MM.1S (cell line): ENCODE data around the gene ZNF525.
"Not testable (repeated sequence)": the region's sequence is repeated elsewhere in the genome, so short reads cannot be mapped to it uniquely, and the experiment has no call there.

Source experiments
- DNase-seq: peaks from one replicate; pipeline ENCODE4 v3.0.0-alpha.2; 2015
- H2AFZ ChIP-seq: fragments of 300-600 bp; sonication (generic); 2 replicates; pipeline ENCODE4 v1.6.0; 2016; ENCODE audit warnings: antibody characterized with exemption, low read length
- H3F3A ChIP-seq: fragments of 300-600 bp; sonication (generic); 2 replicates; pipeline ENCODE4 v1.6.1; 2016; ENCODE audit warnings: mild to moderate bottlenecking, antibody characterized with exemption, low read length, moderate library complexity, mixed read lengths; ENCODE audit not compliant: insufficient read depth
- H3K27ac ChIP-seq: fragments of 300-600 bp; sonication (generic); 2 replicates; pipeline ENCODE4 v1.5.1; 2016; ENCODE audit warnings: mild to moderate bottlenecking, low read length
- H3K27me3 ChIP-seq: fragments of 300-600 bp; sonication (generic); replicated peaks from 2 replicates; pipeline ENCODE4 v1.6.0; 2016; ENCODE audit warnings: low read length; ENCODE audit not compliant: insufficient read depth
- H3K36me3 ChIP-seq: fragments of 300-600 bp; sonication (generic); replicated peaks from 2 replicates; pipeline ENCODE4 v1.6.1; 2016; ENCODE audit warnings: mild to moderate bottlenecking, low read length, mixed read lengths; ENCODE audit not compliant: insufficient read depth
- H3K4me1 ChIP-seq: fragments of 300-600 bp; sonication (generic); 2 replicates; pipeline ENCODE4 v1.6.1; 2016; ENCODE audit warnings: low read length, mixed read lengths
- H3K4me2 ChIP-seq: fragments of 300-600 bp; sonication (generic); 2 replicates; pipeline ENCODE4 v1.6.0; 2016; ENCODE audit warnings: low read depth, low read length
- H3K4me3 ChIP-seq: fragments of 300-600 bp; sonication (generic); 2 replicates; pipeline ENCODE4 v1.5.1; 2016; ENCODE audit warnings: low read length, mixed read lengths
- H3K79me2 ChIP-seq: fragments of 300-600 bp; sonication (generic); 2 replicates; pipeline ENCODE4 v1.6.1; 2016; ENCODE audit warnings: mixed run types, low read length, mixed read lengths
- H3K9ac ChIP-seq: fragments of 300-600 bp; sonication (generic); 2 replicates; pipeline ENCODE4 v1.6.1; 2016; ENCODE audit warnings: low read length, mixed read lengths
- H3K9me2 ChIP-seq: fragments of 300-600 bp; sonication (generic); replicated peaks from 2 replicates; pipeline ENCODE4 v1.6.1; 2016; ENCODE audit warnings: mild to moderate bottlenecking, low read length, mixed read lengths; ENCODE audit not compliant: insufficient read depth
- H3K9me3 ChIP-seq: fragments of 300-600 bp; sonication (generic); replicated peaks from 2 replicates; pipeline ENCODE4 v1.6.1; 2016; ENCODE audit warnings: mild to moderate bottlenecking, low read length, mixed read lengths; ENCODE audit not compliant: insufficient read depth
- H4K20me1 ChIP-seq: fragments of 300-600 bp; sonication (generic); 2 replicates; pipeline ENCODE4 v1.6.1; 2016; ENCODE audit warnings: mild to moderate bottlenecking, low read length, moderate library complexity, mixed read lengths; ENCODE audit not compliant: insufficient read depth
- EZH2 ChIP-seq: fragments of 300-600 bp; sonication (generic); optimal IDR thresholded peaks from 2 replicates; pipeline ENCODE3; 2017; ENCODE audit warnings: low read depth, mild to moderate bottlenecking, antibody characterized with exemption, low read length, mixed read lengths
- EZH2phosphoT487 ChIP-seq: fragments of 300-600 bp; sonication (generic); IDR thresholded peaks from 2 replicates; pipeline ENCODE4 v1.6.1; 2018; ENCODE audit warnings: antibody characterized with exemption, low read length
- TF ChIP-seq, protein P1 (sequence below): fragments of 300-600 bp; sonication (generic); IDR thresholded peaks from 2 replicates; pipeline ENCODE4 v1.5.1; 2016; ENCODE audit warnings: antibody characterized with exemption, low read length, mixed read lengths

ZNF525 gene

GRCh38 chr19:53394522-53394973, 29.0 kb downstream of the ZNF525 start:
- no peak overlapping the region; the same call in 1 of the 2 replicates for H3K9ac ChIP-seq
- no peaks in the 10 kb centered on the region for H3F3A ChIP-seq
- no peaks in the 10 kb centered on the region for H4K20me1 ChIP-seq
- H3K27ac ChIP-seq: no peak overlapping the region
- no peaks in the 10 kb centered on the region for H3K9me3 ChIP-seq
- H2AFZ ChIP-seq: peak overlapping the region; percentile 66
- H3K27me3 ChIP-seq: no peaks in the 10 kb centered on the region
- H3K4me1 ChIP-seq: no peaks in the 10 kb centered on the region
- H3K4me2 ChIP-seq: peak overlapping the region; percentile 75
- peak overlapping the region; percentile 85 for H3K4me3 ChIP-seq
- no peak for TF ChIP-seq EZH2phosphoT487
- no peak for TF ChIP-seq EZH2
- TF ChIP-seq, protein P1, sequence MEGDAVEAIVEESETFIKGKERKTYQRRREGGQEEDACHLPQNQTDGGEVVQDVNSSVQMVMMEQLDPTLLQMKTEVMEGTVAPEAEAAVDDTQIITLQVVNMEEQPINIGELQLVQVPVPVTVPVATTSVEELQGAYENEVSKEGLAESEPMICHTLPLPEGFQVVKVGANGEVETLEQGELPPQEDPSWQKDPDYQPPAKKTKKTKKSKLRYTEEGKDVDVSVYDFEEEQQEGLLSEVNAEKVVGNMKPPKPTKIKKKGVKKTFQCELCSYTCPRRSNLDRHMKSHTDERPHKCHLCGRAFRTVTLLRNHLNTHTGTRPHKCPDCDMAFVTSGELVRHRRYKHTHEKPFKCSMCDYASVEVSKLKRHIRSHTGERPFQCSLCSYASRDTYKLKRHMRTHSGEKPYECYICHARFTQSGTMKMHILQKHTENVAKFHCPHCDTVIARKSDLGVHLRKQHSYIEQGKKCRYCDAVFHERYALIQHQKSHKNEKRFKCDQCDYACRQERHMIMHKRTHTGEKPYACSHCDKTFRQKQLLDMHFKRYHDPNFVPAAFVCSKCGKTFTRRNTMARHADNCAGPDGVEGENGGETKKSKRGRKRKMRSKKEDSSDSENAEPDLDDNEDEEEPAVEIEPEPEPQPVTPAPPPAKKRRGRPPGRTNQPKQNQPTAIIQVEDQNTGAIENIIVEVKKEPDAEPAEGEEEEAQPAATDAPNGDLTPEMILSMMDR: no peak
- H3K36me3 ChIP-seq: peaks cover 3% of the 10 kb centered on the region; the same call in 1 of the 2 replicates
- DNase-seq: no peak
- peaks cover 7% of the 10 kb centered on the region for H3K79me2 ChIP-seq
- H3K9me2 ChIP-seq: no peaks in the 10 kb centered on the region

DNA sequence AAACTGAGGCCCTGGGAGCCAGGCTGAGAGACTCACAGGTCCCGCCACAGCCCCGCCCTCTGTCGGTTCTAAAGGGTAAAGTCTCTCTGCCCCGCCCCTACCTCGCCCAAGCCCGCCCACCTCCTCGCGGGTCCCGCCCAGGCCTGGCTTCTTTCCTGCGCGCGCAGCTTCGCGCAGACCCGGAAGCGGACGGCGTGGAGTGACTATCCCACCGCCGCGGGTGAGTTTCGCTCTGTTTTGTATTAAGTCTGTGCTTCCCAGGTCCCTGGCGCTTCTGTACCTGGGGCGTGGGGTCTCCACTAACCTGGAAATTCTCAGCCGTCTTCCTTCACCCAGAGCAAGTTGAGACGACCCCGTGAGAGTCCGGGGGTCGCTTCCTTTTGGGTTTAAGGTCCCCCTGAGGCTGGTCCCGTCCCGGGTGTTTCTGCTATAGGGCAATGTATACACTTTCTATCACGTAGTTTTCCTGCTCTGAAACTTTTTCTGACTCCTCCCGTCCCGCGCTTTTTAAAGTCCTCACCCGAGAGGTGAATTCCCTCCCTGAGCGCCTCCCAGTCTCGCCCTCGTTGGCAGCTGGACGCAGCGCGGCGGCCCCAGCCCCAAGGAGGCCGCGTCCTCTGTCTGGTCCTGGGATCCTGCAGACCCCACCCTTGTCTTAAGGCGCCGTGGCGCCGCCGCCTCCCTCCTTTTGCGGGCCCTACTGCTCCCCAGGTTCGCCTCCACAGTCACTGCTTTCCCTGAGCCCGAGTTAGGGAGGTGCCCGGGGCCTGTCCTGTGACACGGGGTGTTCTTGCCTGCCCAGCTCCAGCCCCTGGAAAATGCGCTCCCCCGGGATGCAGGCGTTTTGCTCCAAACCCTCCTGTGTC, 29.7 kb downstream of the ZNF525 start, which contains the start of gene ZNF765:
Gene ZNF765 (plus strand): TSS at position 176 of the 866 bp plus-strand sequence. CDS start 2,867 bp downstream, outside the sequence.
- Histone ChIP-seq H3K36me3 (peaks cover 3% of the 10 kb centered on the region; the same call in 1 of the 2 replicates), H3K9me2 (no peaks in the 10 kb centered on the region), H3K79me2 (peaks cover 7% of the 10 kb centered on the region), H3K9ac (peak within 1 kb of the TSS; percentile 84), H3K4me3 (peak within 1 kb of the TSS; percentile 85), H3K27me3 (no peaks in the 10 kb centered on the region), H3K9me3 (no peaks in the 10 kb centered on the region), H3K4me2 (peak within 1 kb of the TSS; percentile 79), H3K27ac (peak within 1 kb of the TSS; percentile 68; the same call in 1 of the 2 replicates), H3K4me1 (no peaks in the 10 kb centered on the region), H3F3A (no peaks in the 10 kb centered on the region), H2AFZ (peak within 1 kb of the TSS; percentile 92), H4K20me1 (no peaks in the 10 kb centered on the region)
- DNase-seq: peak; percentile 90
- TF ChIP-seq EZH2 (no peak), EZH2phosphoT487 (no peak)
- TF ChIP-seq, protein P1: peak; percentile 40

DNA sequence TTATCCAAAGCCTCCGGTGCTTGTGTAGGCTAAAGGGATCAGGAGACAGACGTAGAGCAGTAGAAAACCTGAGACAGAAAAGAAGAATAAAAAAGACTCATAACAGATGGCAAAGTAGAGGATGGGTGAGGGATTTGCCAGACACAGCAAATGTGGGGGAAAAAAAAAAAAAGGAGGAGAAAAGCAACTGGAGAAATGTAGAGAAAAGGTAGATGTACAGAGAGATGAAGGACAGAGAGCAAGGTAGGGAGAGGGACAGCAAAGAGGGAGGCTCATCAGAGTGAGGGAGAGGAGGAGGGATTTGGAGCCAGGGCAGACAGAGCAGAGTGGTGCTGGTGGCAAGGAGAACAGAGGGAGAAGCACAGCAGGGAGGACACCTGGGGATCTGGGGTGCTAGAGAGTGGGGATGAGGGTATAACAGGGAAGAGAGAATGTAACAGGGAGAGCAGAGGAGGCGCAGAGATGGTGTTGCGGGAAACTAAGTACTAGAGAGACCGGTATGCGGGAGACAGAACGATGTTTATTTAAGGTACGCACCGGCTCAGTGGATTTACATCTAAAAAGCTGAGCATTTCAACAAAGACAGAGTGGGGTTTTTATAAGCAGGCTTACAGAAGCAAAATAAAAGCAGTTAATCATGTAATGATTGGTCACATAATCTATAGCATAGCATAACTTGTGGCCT, 30.5 kb downstream of the ZNF525 start:
- H3K36me3 ChIP-seq, H3K27me3 ChIP-seq, H3K79me2 ChIP-seq, H3F3A ChIP-seq, H3K9me2 ChIP-seq, H3K9me3 ChIP-seq, DNase-seq, H4K20me1 ChIP-seq, H3K27ac ChIP-seq, H3K4me1 ChIP-seq: not testable (repeated sequence)
- Histone ChIP-seq H2AFZ (peak overlapping the region; percentile 92), H3K9ac (peak overlapping the region; percentile 84; the same call in 1 of the 2 replicates), H3K4me3 (peak overlapping the region; percentile 85), H3K4me2 (peak overlapping the region; percentile 79)
